Measurements from ENCODE around the gene EFNA2. TPM values are rescaled to one million over a fixed set of nuclear protein-coding genes. Genes with fewer than 3 reads are reported as not detected.

Gene EFNA2
- total and polyA plus RNA-seq, 2 of the 4 experiments (the other 2 are of a cell fraction), result not detected

Other genes starting within 250 kb of the EFNA2 start
- 0.36 and 0.56 TPM in 2 replicates for gene ABCA7, start 245.8 kb upstream of the EFNA2 start, total RNA-seq (2012; rRNA removed)
- 3.2 and 3.3 TPM in 2 replicates for gene ABCA7, start 245.8 kb upstream of the EFNA2 start, polyA plus RNA-seq (2012; rRNA removed)
- 0.83 and 1.3 TPM in 2 replicates for gene ARHGAP45, start 218.7 kb upstream of the EFNA2 start, total RNA-seq (2012; rRNA removed)
- 1.4 and 1.7 TPM in 2 replicates for gene ARHGAP45, start 218.7 kb upstream of the EFNA2 start, polyA plus RNA-seq (2012; rRNA removed)
- 195 and 294 TPM in 2 replicates for gene POLR2E, start 190.5 kb upstream of the EFNA2 start, total RNA-seq (2012; rRNA removed)
- 391 and 449 TPM in 2 replicates for gene POLR2E, start 190.5 kb upstream of the EFNA2 start, polyA plus RNA-seq (2012; rRNA removed)
- gene GPX4, start 181.9 kb upstream of the EFNA2 start, total RNA-seq (2012; rRNA removed), result 357 and 415 TPM in 2 replicates
- gene GPX4, start 181.9 kb upstream of the EFNA2 start, polyA plus RNA-seq (2012; rRNA removed), result 1,083 and 1,136 TPM in 2 replicates
- 13.4 and 13.6 TPM in 2 replicates for gene SBNO2, start 111.6 kb upstream of the EFNA2 start, total RNA-seq (2012; rRNA removed)
- 40.4 and 40.5 TPM in 2 replicates for gene SBNO2, start 111.6 kb upstream of the EFNA2 start, polyA plus RNA-seq (2012; rRNA removed)
- gene STK11, start 80.1 kb upstream of the EFNA2 start, total RNA-seq (2012; rRNA removed), result 39.3 and 45.0 TPM in 2 replicates
- gene STK11, start 80.1 kb upstream of the EFNA2 start, polyA plus RNA-seq (2012; rRNA removed), result 40.9 and 42.8 TPM in 2 replicates
- 0.18 and 0.56 TPM in 2 replicates for gene CBARP, start 47.9 kb upstream of the EFNA2 start, total RNA-seq (2012; rRNA removed)
- 3.9 and 8.5 TPM in 2 replicates for gene CBARP, start 47.9 kb upstream of the EFNA2 start, polyA plus RNA-seq (2012; rRNA removed)
- gene ATP5F1D, start 44.1 kb upstream of the EFNA2 start, total RNA-seq (2012; rRNA removed), result 7.3 and 13.6 TPM in 2 replicates
- gene ATP5F1D, start 44.1 kb upstream of the EFNA2 start, polyA plus RNA-seq (2012; rRNA removed), result 140 and 189 TPM in 2 replicates
- gene MIDN, start 37.3 kb upstream of the EFNA2 start, total RNA-seq (2012; rRNA removed), result 2.2 and 2.5 TPM in 2 replicates
- gene MIDN, start 37.3 kb upstream of the EFNA2 start, polyA plus RNA-seq (2012; rRNA removed), result 24.1 and 26.0 TPM in 2 replicates
- gene CIRBP, start 16.5 kb upstream of the EFNA2 start, total RNA-seq (2012; rRNA removed), result 226 and 299 TPM in 2 replicates
- gene CIRBP, start 16.5 kb upstream of the EFNA2 start, polyA plus RNA-seq (2012; rRNA removed), result 405 and 542 TPM in 2 replicates
- gene FAM174C, start 10.3 kb upstream of the EFNA2 start, total RNA-seq (2012; rRNA removed), result 7.5 and 10.6 TPM in 2 replicates
- 61.8 and 93.4 TPM in 2 replicates for gene FAM174C, start 10.3 kb upstream of the EFNA2 start, polyA plus RNA-seq (2012; rRNA removed)
- 60.8 and 64.7 TPM in 2 replicates for gene NDUFS7, start 98.0 kb downstream of the EFNA2 start, total RNA-seq (2012; rRNA removed)
- 136 and 167 TPM in 2 replicates for gene NDUFS7, start 98.0 kb downstream of the EFNA2 start, polyA plus RNA-seq (2012; rRNA removed)
- 22.8 and 23.9 TPM in 2 replicates for gene GAMT, start 115.7 kb downstream of the EFNA2 start, total RNA-seq (2012; rRNA removed)
- 51.8 and 63.6 TPM in 2 replicates for gene GAMT, start 115.7 kb downstream of the EFNA2 start, polyA plus RNA-seq (2012; rRNA removed)
- gene DAZAP1, start 121.7 kb downstream of the EFNA2 start, total RNA-seq (2012; rRNA removed), result 22.0 and 35.3 TPM in 2 replicates
- gene DAZAP1, start 121.7 kb downstream of the EFNA2 start, polyA plus RNA-seq (2012; rRNA removed), result 62.8 and 63.6 TPM in 2 replicates
- gene RPS15, start 152.5 kb downstream of the EFNA2 start, total RNA-seq (2012; rRNA removed), result 834 and 1,179 TPM in 2 replicates
- 1,855 and 2,269 TPM in 2 replicates for gene RPS15, start 152.5 kb downstream of the EFNA2 start, polyA plus RNA-seq (2012; rRNA removed)
- gene APC2, start 164.2 kb downstream of the EFNA2 start, total RNA-seq (2012; rRNA removed), result 0.28 and 0.36 TPM in 2 replicates
- gene APC2, start 164.2 kb downstream of the EFNA2 start, polyA plus RNA-seq (2012; rRNA removed), result 0.41 and 0.42 TPM in 2 replicates
- gene C19orf25, start 193.3 kb downstream of the EFNA2 start, total RNA-seq (2012; rRNA removed), result 10.4 and 10.6 TPM in 2 replicates
- 34.9 and 40.8 TPM in 2 replicates for gene C19orf25, start 193.3 kb downstream of the EFNA2 start, polyA plus RNA-seq (2012; rRNA removed)
- gene PCSK4, start 204.5 kb downstream of the EFNA2 start, total RNA-seq (2012; rRNA removed), result 0.56 and 0.72 TPM in 2 replicates
- 1.7 and 2.9 TPM in 2 replicates for gene PCSK4, start 204.5 kb downstream of the EFNA2 start, polyA plus RNA-seq (2012; rRNA removed)
- gene REEP6, start 205.3 kb downstream of the EFNA2 start, total RNA-seq (2012; rRNA removed), result 1.3 and 1.7 TPM in 2 replicates
- 2.2 and 3.2 TPM in 2 replicates for gene REEP6, start 205.3 kb downstream of the EFNA2 start, polyA plus RNA-seq (2012; rRNA removed)
- gene ADAMTSL5, start 227.1 kb downstream of the EFNA2 start, total RNA-seq (2012; rRNA removed), result 0.83 and 0.90 TPM in 2 replicates
- gene ADAMTSL5, start 227.1 kb downstream of the EFNA2 start, polyA plus RNA-seq (2012; rRNA removed), result 10.8 and 13.4 TPM in 2 replicates
- not detected in 2 replicates for gene PLK5, start 238.2 kb downstream of the EFNA2 start, total RNA-seq (2012; rRNA removed)
- gene PLK5, start 238.2 kb downstream of the EFNA2 start, polyA plus RNA-seq (2012; rRNA removed), result 0.04 TPM in 1 of 2 replicates, not detected in the other

Measured in IMR-90 (cell line).